Brain microvascular endothelial cell (primary cell): ENCODE data around the gene CDHR3.

ENCODE experiments used
- DNase-seq: peaks from one replicate; pipeline ENCODE4 v3.0.0-alpha.2; 2020
- H3K27ac ChIP-seq: fragments of 250-450 bp; sonication (Bioruptor Pico); 2 replicates; pipeline ENCODE4 v1.5.1; 2020; ENCODE audit warnings: mild to moderate bottlenecking, moderate library complexity
- H3K27me3 ChIP-seq: fragments of 250-450 bp; sonication (Bioruptor Pico); replicated peaks from 2 replicates; pipeline ENCODE4 v1.5.1; 2020; ENCODE audit warnings: mild to moderate bottlenecking
- H3K36me3 ChIP-seq: fragments of 250-450 bp; sonication (Bioruptor Pico); replicated peaks from 2 replicates; pipeline ENCODE4 v1.5.1; 2020; ENCODE audit warnings: mild to moderate bottlenecking
- H3K4me3 ChIP-seq: 2 replicates; pipeline ENCODE4 v1.5.1; 2011; ENCODE audit warnings: low read depth, mild to moderate bottlenecking, control low read depth, low read length, moderate library complexity
- in situ Hi-C: cut with HindIII; loops from 2 replicates; pipeline ENCODE4 v1.10.0; 2017; ENCODE audit warnings: low sequenced_read_pairs, low pct_ligation_motif_present
- TF ChIP-seq, protein P1 (sequence below): IDR thresholded peaks from 2 replicates; pipeline ENCODE4 v1.5.1; 2011; ENCODE audit warnings: low read depth, mild to moderate bottlenecking, moderate library complexity, low read length, control low read depth, inconsistent platforms; ENCODE audit errors: missing control alignments

Gene CDHR3

DNA sequence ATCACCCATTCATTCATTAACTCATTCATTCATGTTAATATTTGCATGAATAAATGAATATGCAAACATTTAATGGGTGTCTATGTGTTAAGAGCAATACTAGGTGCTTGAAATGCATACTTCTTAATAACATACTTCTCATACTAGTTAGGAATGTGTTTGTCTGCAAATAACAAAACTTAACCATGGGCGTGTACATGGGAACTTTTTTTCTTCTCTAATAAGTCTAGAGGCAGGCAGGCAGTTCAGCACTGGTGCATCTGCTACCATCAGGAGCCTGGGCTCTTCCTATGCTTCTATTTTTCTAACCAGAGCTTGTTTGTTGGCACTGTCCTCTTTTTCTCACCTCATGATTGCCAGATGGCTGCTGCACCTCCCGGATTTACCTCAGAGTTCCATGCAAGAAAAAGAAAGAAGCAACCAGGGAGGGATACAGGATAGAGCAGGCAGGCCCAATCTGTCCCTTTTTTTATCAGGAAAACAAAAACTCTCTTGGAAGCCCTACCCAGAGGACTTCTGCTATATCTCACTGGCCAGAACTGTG, 22.7 kb downstream of the CDHR3 start:
- peaks cover 11% of the 10 kb centered on the region for H3K27me3 ChIP-seq
- in situ Hi-C loops: no loop called here
- TF ChIP-seq, protein P1, sequence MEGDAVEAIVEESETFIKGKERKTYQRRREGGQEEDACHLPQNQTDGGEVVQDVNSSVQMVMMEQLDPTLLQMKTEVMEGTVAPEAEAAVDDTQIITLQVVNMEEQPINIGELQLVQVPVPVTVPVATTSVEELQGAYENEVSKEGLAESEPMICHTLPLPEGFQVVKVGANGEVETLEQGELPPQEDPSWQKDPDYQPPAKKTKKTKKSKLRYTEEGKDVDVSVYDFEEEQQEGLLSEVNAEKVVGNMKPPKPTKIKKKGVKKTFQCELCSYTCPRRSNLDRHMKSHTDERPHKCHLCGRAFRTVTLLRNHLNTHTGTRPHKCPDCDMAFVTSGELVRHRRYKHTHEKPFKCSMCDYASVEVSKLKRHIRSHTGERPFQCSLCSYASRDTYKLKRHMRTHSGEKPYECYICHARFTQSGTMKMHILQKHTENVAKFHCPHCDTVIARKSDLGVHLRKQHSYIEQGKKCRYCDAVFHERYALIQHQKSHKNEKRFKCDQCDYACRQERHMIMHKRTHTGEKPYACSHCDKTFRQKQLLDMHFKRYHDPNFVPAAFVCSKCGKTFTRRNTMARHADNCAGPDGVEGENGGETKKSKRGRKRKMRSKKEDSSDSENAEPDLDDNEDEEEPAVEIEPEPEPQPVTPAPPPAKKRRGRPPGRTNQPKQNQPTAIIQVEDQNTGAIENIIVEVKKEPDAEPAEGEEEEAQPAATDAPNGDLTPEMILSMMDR: no peak
- no peak overlapping the region for H3K27ac ChIP-seq
- no peak overlapping the region for H3K4me3 ChIP-seq
- DNase-seq: no peak
- no peaks in the 10 kb centered on the region for H3K36me3 ChIP-seq

DNA sequence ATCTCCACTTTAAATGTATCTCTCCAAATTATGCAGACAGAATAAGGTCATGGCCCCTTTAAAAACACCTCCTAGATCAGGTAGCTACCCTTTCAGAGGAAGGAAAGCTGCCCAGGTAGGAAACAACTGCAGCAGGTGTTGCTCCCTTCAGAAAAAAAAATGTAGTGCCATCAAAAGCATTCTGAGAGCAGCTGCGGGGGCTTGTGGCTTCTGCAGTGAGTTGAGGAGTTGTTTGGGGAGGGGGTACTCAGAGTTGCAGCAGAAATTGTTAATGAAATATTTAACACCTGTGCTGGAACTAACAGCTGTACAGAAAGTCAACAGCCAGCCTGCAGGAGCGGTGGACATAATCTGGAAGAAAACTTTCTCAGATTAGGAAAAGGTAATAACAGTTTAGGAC, 24.0 kb downstream of the CDHR3 start:
- no peak overlapping the region for H3K27ac ChIP-seq
- DNase-seq: no peak
- no peaks in the 10 kb centered on the region for H3K36me3 ChIP-seq
- TF ChIP-seq, protein P1: no peak
- H3K4me3 ChIP-seq: no peak overlapping the region
- in situ Hi-C loops: no loop called here
- peaks cover 11% of the 10 kb centered on the region for H3K27me3 ChIP-seq

DNA sequence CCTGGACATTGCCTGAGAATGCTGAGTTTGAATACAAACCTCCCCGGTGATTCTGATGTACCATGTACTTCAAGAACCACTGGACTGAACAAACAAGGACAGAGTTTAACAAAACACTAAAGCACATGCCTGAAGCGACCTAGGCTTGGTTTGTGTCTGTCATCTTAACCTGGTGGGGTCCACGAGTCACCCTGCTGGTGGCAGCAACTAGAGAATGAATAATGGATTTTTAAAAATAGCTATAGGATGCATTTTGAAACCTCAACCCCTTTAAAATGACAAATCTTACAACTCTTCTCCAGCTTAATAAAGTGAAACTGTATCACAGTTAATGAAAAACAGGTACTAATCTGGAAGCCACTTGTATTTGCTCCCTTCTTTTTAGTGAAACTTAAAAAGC, 25.2 kb downstream of the CDHR3 start:
- Histone ChIP-seq H3K27me3 (peaks cover 11% of the 10 kb centered on the region), H3K36me3 (no peaks in the 10 kb centered on the region), H3K27ac (no peak overlapping the region), H3K4me3 (no peak overlapping the region)
- in situ Hi-C loops: no loop called here
- TF ChIP-seq, protein P1: no peak
- DNase-seq: no peak

DNA sequence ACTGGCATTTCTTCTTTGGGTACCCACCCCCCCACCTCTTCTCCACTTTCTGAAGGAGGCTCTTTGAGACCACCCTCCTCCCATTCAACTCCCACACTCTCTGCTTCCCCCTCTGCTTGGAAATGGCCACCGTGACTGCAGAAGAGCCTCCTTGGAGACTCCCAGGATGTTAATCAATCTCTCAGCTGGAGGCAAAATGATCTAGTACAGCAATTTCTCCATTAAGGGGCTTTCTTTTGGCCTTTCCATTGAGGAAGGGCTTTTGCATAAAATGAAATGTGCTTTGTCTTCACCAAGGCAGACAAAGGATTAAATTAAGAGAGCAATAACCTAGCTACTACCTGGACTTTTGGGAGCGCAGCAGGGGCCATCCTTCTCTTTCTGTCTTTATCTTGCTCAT, 26.1 kb downstream of the CDHR3 start:
- no peaks in the 10 kb centered on the region for H3K36me3 ChIP-seq
- no peak overlapping the region for H3K4me3 ChIP-seq
- in situ Hi-C loops: no loop called here
- peaks cover 11% of the 10 kb centered on the region for H3K27me3 ChIP-seq
- DNase-seq: no peak
- TF ChIP-seq, protein P1: no peak
- H3K27ac ChIP-seq: no peak overlapping the region

DNA sequence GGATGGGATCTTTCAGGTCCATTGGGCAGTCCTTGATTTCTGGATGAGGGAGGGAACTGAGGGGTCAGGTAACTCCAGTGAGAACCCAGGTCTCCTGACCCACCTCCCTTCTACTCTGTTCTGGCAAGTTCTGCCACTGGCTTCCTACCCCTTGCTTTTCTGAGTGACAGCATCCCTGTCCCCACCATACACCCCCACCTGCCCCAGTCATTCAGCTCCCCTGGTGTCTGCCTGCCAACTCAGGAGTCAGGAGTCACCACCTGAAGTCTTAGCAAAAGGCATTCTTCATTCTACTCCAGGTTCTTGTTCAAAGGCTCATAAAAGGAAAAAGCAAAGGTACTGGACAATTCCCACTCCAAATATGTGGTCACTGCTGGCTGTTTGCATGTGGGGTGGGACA, 26.6 kb downstream of the CDHR3 start:
- TF ChIP-seq, protein P1: no peak
- no peak for DNase-seq
- Histone ChIP-seq H3K4me3 (no peak overlapping the region), H3K36me3 (no peaks in the 10 kb centered on the region), H3K27ac (no peak overlapping the region), H3K27me3 (peaks cover 11% of the 10 kb centered on the region)
- in situ Hi-C loops: no loop called here

DNA sequence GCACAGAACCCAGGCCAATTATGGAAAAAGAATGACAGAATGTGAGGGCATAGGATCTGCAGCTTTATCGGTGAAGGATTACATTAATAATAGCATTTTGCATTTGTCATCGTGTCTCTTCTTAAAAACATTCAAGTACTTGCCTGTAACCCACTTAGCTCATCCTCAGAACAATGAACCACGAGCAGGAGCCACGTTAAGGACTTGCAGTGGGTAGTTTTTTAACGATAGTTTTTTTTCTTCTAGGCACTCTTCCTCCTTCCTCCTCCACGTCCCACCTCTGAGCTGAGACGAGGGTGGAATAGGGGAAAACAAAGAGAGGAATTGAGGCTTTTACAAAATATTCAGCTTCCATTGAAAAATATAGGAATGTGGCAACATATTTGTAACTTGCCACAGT, 27.1 kb downstream of the CDHR3 start:
- H3K27ac ChIP-seq: no peak overlapping the region
- no peaks in the 10 kb centered on the region for H3K36me3 ChIP-seq
- TF ChIP-seq, protein P1: no peak
- H3K4me3 ChIP-seq: no peak overlapping the region
- DNase-seq: no peak
- in situ Hi-C loops: no loop called here
- peaks cover 11% of the 10 kb centered on the region for H3K27me3 ChIP-seq
